ENCODE data around the gene GALNT9. TPM values are rescaled to one million over a fixed set of nuclear protein-coding genes. Genes with fewer than 3 reads are reported as not detected.
"Not testable (repeated sequence)": the region's sequence is repeated elsewhere in the genome, so short reads cannot be mapped to it uniquely, and the experiment has no call there.

GALNT9 gene
- total RNA-seq, 4 donors from 2014 or later = 1.6 TPM; not detected in 3

- Histone ChIP-seq H3K4me1 (peaks cover 0 to 5% (median 0%) of the 10 kb centered on the region in 4 donors), H3K27me3 (peaks cover 0 to 32% of the 10 kb centered on the region in 2 donors), H3K27ac (no peak overlapping the region), H3K36me3 (no peaks in the 10 kb centered on the region), H3K4me3 (no peak overlapping the region), H3K9me3 (no peaks in the 10 kb centered on the region)
- TF ChIP-seq EP300 (IDR thresholded peaks at IDR 0.05) (no peak), CTCF (IDR thresholded peaks at IDR 0.05) (no peak), POLR2A (IDR thresholded peaks at IDR 0.05) (no peak)
- no peak for DNase-seq (ENCODE audit: low spot score in 2 of 2)
- 80 to 81% methylated on average over 44 of the region's 44 CpGs for WGBS, 2 donors
Measured at GRCh38 chr12:132269271-132269968, 60.0 kb downstream of the GALNT9 start.

GRCh38 chr12:132268674-132269073, 60.7 kb downstream of the GALNT9 start:
- WGBS, 2 donors = 35 to 37% methylated on average over 26 of the region's 26 CpGs
- TF ChIP-seq CTCF (IDR thresholded peaks at IDR 0.05) (no peak), POLR2A (IDR thresholded peaks at IDR 0.05) (no peak), EP300 (IDR thresholded peaks at IDR 0.05) (no peak)
- DNase-seq (ENCODE audit: low spot score in 2 of 2) = no peak
- H3K36me3 ChIP-seq = no peaks in the 10 kb centered on the region
- H3K27ac ChIP-seq = no peak overlapping the region
- H3K27me3 ChIP-seq = peaks cover 0 to 25% of the 10 kb centered on the region in 2 donors
- H3K9me3 ChIP-seq = no peaks in the 10 kb centered on the region
- H3K4me3 ChIP-seq = no peak overlapping the region
- H3K4me1 ChIP-seq = peaks cover 0 to 5% (median 0%) of the 10 kb centered on the region in 4 donors

DNA sequence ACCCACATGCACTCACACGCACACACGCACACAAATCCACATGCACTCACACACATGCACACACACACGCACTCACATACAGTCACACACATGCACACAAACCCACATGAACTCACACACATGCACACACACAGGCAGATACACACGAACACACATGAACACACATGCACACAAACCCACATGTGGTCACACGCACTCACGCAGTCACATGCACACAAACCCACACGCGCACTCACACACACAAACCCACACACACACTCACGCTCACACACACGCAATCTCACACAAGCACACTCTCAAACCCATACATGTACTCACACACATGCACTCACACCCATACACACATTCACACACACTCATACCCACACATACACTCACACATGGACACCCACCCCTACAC, 61.5 kb downstream of the GALNT9 start:
- H3K9me3 ChIP-seq = no peaks in the 10 kb centered on the region
- peaks cover 0 to 5% (median 0%) of the 10 kb centered on the region in 4 donors for H3K4me1 ChIP-seq
- H3K27ac ChIP-seq = no peak overlapping the region
- no peak overlapping the region for H3K4me3 ChIP-seq
- DNase-seq (ENCODE audit: low spot score in 2 of 2) = no peak
- H3K27me3 ChIP-seq = peaks cover 0 to 22% of the 10 kb centered on the region in 2 donors
- 94% methylated on average over 10 of the region's 10 CpGs for WGBS, 2 donors
- no peak for TF ChIP-seq POLR2A (IDR thresholded peaks at IDR 0.05)
- H3K36me3 ChIP-seq = no peaks in the 10 kb centered on the region

DNA sequence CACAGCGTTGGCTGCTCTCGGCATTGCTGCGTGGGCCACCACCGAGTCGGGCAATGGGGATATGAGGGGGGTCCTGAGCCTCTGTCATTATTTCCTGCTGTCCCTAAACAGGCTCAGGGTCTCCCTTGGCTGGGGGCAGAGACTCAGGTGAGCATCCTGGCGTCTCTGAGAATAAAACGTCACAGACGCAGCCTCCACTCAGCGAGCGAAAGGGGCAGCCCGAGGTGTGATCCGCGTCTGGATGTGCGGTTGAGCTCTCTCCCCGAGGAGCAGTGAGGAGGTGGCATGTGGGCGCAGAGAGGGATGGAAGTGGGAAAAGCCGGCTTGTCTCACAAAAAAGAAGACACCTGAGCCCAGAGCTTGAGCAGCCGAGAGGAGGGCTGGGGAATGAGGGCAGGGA, 62.6 kb downstream of the GALNT9 start:
- WGBS, 2 donors = 85 to 87% methylated on average over 13 to 18 of the region's 18 CpGs
- DNase-seq (ENCODE audit: low spot score in 2 of 2) = no peak

GRCh38 chr12:132266370-132266769, 63.0 kb downstream of the GALNT9 start:
- Histone ChIP-seq H3K36me3 (no peaks in the 10 kb centered on the region), H3K27ac (no peak overlapping the region), H3K4me1 (peaks cover 0 to 5% (median 0%) of the 10 kb centered on the region in 4 donors), H3K27me3 (peaks cover 0 to 19% of the 10 kb centered on the region in 2 donors), H3K9me3 (no peaks in the 10 kb centered on the region), H3K4me3 (no peak overlapping the region)
- no peak for DNase-seq (ENCODE audit: low spot score in 2 of 2)
- TF ChIP-seq POLR2A (IDR thresholded peaks at IDR 0.05) (no peak), CTCF (IDR thresholded peaks at IDR 0.05) (no peak), EP300 (IDR thresholded peaks at IDR 0.05) (no peak)
- 84 to 92% methylated on average over 9 of the region's 9 CpGs for WGBS, 2 donors

More for the DNA sequence above, 62.6 kb downstream of the GALNT9 start:
- no peak overlapping the region for H3K4me3 ChIP-seq
- H3K36me3 ChIP-seq = no peaks in the 10 kb centered on the region
- TF ChIP-seq EP300 (IDR thresholded peaks at IDR 0.05) = no peak
- no peak for TF ChIP-seq CTCF (IDR thresholded peaks at IDR 0.05)
- no peak for TF ChIP-seq POLR2A (IDR thresholded peaks at IDR 0.05)
- H3K27ac ChIP-seq = no peak overlapping the region
- peaks cover 0 to 22% of the 10 kb centered on the region in 2 donors for H3K27me3 ChIP-seq
- no peaks in the 10 kb centered on the region for H3K9me3 ChIP-seq
- peaks cover 0 to 5% (median 0%) of the 10 kb centered on the region in 4 donors for H3K4me1 ChIP-seq

DNA sequence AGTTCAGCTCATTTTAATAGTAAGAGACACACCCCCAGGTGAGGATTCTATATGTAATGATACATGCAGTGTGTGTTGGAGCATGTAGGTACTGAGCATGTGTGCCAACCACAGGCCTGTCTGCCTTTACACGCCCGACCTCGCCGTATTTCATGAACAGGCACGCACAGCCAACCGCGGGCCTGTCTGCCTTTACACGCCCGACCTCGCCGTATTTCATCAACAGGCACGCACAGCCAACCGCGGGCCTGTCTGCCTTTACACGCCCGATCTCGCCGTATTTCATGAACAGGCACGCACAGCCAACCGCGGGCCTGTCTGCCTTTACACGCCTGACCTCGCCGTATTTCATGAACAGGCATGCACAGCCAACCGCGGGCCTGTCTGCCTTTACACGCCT, 63.6 kb downstream of the GALNT9 start:
- not testable (repeated sequence) for H3K4me3 ChIP-seq; H3K4me1 ChIP-seq; DNase-seq (ENCODE audit: low spot score in 2 of 2); H3K36me3 ChIP-seq; H3K27ac ChIP-seq; H3K9me3 ChIP-seq
- 93 to 95% methylated on average over 27 of the region's 27 CpGs for WGBS, 2 donors
- peaks cover 0 to 14% of the 10 kb centered on the region in 2 donors for H3K27me3 ChIP-seq

All from tibial nerve (tissue), 4 donors.